BLaER1 treated with 17β-estradiol and CSF1 and Interleukin-3, amounts not matched to agents 10 nM and 100 nM (cell line): Measurements from ENCODE around the gene MYH15.

Experiments used
- H3K27ac ChIP-seq, 11 experiments: shearing (Covaris generic); formaldehyde crosslinking; 2 replicates each; pipeline ENCODE4 v1.8.1; 2022
- H3K27me3 ChIP-seq, 11 experiments: shearing (Covaris generic); formaldehyde crosslinking; 2 replicates each; pipeline ENCODE4 v1.8.1; 2022
- H3K36me3 ChIP-seq, 11 experiments: shearing (Covaris generic); formaldehyde crosslinking; 2 replicates each; pipeline ENCODE4 v1.8.1; 2022
- H3K4me1 ChIP-seq, 10 experiments: shearing (Covaris generic); formaldehyde crosslinking; 2 replicates each; pipeline ENCODE4 v1.8.1; 2022
- H3K4me2 ChIP-seq, 11 experiments: shearing (Covaris generic); formaldehyde crosslinking; 2 replicates each; pipeline ENCODE4 v1.8.1; 2022
- H3K4me3 ChIP-seq, 10 experiments: shearing (Covaris generic); formaldehyde crosslinking; 2 replicates each; pipeline ENCODE4 v1.8.1; 2022
- H3K9ac ChIP-seq, 11 experiments: shearing (Covaris generic); formaldehyde crosslinking; 2 replicates each; pipeline ENCODE4 v1.8.1; 2022
- H3K9me3 ChIP-seq, 11 experiments: shearing (Covaris generic); formaldehyde crosslinking; replicated peaks in 1 of 11; 2 replicates each; pipeline ENCODE4 v1.8.1; 2022
- H4K20me1 ChIP-seq, 11 experiments: shearing (Covaris generic); formaldehyde crosslinking; 2 replicates each; pipeline ENCODE4 v1.8.1; 2022
- Cebpa-rat ChIP-seq, 11 experiments: shearing (Covaris generic); IDR thresholded peaks; 2 replicates each; pipeline ENCODE4 v1.8.1; 2022

Gene MYH15

DNA sequence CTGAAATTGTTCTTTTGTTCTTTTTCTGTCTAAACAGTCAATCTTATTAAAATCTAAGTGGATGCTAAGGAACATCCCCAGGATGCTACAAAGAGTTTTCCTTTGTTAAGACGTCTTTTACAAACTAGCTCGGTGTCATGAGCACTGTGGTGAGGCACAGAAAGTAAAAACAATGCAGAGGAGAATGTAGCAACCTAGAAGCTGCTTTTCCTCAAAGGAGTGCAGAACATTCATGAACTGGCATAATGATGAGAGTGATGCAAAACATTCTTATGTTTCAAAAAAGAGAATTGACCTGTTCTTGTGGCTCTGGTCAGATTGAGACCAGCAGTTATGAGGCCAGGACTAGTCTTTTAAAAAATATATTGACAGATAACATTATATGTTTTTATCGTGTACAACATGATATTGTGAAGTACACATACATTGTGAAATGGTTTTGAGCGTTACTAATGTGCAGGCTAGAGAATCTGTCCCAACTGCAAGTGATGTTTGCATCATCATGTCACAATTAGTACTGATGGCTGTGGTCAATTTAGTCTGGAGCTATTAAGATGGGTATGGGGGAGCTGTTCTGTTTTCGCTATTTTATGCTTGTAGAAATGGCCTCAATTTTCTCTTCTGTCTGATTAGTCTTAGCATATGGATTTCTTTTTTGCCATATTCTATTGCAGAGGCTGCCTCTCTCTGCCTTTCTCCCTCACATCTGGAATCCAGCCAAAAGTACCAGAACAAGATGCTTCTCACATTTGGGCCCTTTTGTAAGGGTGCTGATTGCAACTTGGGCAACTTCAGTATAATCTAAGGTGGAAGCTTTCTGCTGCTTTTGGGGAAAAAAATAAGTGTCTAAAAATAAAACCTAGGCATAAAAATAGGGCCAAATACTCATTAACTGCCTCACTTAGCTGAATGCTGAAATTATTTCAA is 163.8 kb downstream of the MYH15 start:
- Histone ChIP-seq H3K4me2 (peak overlapping the region; percentile 62 to 94 (median 77); a peak in 21 of 22 replicates), H3K9ac (peak overlapping the region in 1 of 11 experiments; percentile 23; a peak in 1 of 22 replicates)

DNA sequence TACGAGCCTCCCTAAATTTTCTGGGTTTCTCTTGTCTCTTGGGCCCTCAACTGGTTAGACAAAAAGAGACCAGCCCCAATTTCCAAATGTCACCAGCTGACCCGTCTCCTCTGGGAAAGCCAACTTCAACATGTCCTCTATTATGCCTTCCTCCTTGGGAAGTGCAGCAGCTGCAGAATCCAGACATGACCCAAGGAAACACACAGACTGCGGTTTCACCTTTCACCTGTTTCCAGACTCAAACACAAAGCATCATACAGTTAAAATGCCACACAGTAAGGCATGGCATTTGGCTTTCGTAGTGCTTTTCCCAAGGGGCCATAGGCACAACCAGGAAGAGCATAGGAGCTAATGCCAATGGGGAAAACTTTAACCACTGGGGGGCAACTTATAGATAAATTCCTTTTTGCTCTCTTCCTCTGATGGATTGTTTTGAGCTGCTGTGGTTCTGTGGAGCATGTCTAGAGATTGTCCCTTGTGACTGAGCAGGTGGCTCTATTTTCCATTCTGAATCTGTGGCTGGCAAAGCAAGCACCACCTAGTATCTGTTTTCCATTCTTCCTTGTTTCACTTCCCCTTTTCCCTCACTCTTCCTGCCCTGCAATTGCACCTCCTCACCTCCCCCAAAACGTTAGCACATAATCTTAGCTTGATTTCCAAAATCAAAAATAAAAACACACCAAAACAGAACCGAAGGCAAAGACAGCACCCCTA is 164.7 kb downstream of the MYH15 start:
- TF ChIP-seq Cebpa-rat (IDR thresholded peaks at IDR 0.05) = no peak
- H3K4me2 ChIP-seq = peak overlapping the region; percentile 62 to 94 (median 77)
- H3K4me1 ChIP-seq = peaks cover 12 to 46% (median 30%) of the 10 kb centered on the region in 10 experiments
- H3K27me3 ChIP-seq = no peaks in the 10 kb centered on the region
- H3K36me3 ChIP-seq = no peaks in the 10 kb centered on the region
- peak overlapping the region in 3 of 10 experiments; percentile 4 to 34 (median 21); a peak in 3 of 20 replicates for H3K4me3 ChIP-seq
- peak overlapping the region in 6 of 11 experiments; percentile 3 to 37 (median 22); a peak in 7 of 22 replicates for H3K27ac ChIP-seq
- no peaks in the 10 kb centered on the region for H3K9me3 ChIP-seq
- H4K20me1 ChIP-seq = no peaks in the 10 kb centered on the region
- H3K9ac ChIP-seq = peak overlapping the region in 1 of 11 experiments; percentile 23; a peak in 1 of 22 replicates

More for the DNA sequence above, 163.8 kb downstream of the MYH15 start:
- H3K9me3 ChIP-seq = no peaks in the 10 kb centered on the region
- TF ChIP-seq Cebpa-rat (IDR thresholded peaks at IDR 0.05) = no peak
- no peaks in the 10 kb centered on the region for H3K27me3 ChIP-seq
- H3K36me3 ChIP-seq = no peaks in the 10 kb centered on the region
- peak overlapping the region in 6 of 11 experiments; percentile 2 to 48 (median 20); a peak in 7 of 22 replicates for H3K27ac ChIP-seq
- peaks cover 12 to 46% (median 30%) of the 10 kb centered on the region in 10 experiments for H3K4me1 ChIP-seq
- no peak overlapping the region for H3K4me3 ChIP-seq
- H4K20me1 ChIP-seq = no peaks in the 10 kb centered on the region

DNA sequence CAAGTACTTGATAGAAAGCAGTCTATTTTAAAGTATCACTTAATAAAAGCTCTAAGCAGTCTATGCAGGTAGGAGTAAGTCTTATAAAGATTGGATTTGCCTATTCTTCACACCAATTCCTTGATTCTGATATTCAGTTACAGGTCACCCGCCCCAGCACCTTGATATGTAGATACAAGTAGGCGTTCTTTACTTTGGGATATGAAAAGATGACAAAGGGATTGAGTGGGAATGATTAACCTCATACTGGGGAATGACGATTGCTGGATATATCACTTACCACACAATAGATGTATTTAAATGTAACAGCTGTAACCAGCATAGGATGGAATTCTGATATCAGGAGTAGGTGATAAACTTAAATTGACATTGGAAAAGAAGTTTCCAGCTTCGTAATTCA is 166.9 kb downstream of the MYH15 start:
- Histone ChIP-seq H4K20me1 (no peaks in the 10 kb centered on the region), H3K9me3 (no peaks in the 10 kb centered on the region), H3K9ac (no peak overlapping the region), H3K36me3 (no peaks in the 10 kb centered on the region), H3K4me1 (peaks cover 12 to 53% (median 33%) of the 10 kb centered on the region in 10 experiments), H3K4me2 (no peak overlapping the region), H3K27ac (no peak overlapping the region), H3K27me3 (no peaks in the 10 kb centered on the region), H3K4me3 (no peak overlapping the region)
- no peak for TF ChIP-seq Cebpa-rat (IDR thresholded peaks at IDR 0.05)

DNA sequence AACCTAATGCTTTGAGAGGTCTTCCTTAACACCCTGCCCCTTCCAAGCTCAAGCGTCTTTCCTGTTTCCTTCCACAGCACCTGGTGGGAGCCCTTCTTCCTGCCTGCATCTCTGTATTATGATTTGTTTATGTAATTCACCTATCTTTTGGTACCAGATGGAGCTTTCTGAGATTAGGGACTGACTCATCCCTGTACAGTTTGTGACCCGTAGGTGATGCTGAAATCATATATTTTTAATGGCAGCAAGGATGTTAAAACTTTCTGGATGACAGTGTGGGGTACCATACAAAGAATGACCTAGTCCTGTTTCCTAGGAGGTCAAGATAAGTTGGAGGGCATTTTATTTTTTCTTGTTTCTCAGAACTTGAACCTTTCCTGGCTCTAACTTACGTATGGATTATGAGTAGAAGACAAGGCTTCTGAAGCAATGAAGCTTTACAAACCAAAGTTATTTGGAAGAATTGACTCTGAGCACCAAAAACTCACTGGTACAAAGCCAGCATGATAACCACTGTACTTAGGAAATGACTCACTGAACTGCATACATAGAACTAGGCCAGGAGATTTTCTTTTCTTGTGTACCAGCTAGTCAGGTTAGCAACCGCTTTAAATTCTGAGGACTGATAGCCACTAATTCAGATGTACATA is 167.4 kb downstream of the MYH15 start:
- H3K9ac ChIP-seq = no peak overlapping the region
- H4K20me1 ChIP-seq = no peaks in the 10 kb centered on the region
- H3K36me3 ChIP-seq = no peaks in the 10 kb centered on the region
- peaks cover 12 to 53% (median 33%) of the 10 kb centered on the region in 10 experiments for H3K4me1 ChIP-seq
- no peaks in the 10 kb centered on the region for H3K9me3 ChIP-seq
- TF ChIP-seq Cebpa-rat (IDR thresholded peaks at IDR 0.05) = no peak
- no peaks in the 10 kb centered on the region for H3K27me3 ChIP-seq
- H3K4me3 ChIP-seq = no peak overlapping the region
- H3K27ac ChIP-seq = no peak overlapping the region
- H3K4me2 ChIP-seq = peak overlapping the region in 1 of 11 experiments; percentile 2; a peak in 2 of 22 replicates

DNA sequence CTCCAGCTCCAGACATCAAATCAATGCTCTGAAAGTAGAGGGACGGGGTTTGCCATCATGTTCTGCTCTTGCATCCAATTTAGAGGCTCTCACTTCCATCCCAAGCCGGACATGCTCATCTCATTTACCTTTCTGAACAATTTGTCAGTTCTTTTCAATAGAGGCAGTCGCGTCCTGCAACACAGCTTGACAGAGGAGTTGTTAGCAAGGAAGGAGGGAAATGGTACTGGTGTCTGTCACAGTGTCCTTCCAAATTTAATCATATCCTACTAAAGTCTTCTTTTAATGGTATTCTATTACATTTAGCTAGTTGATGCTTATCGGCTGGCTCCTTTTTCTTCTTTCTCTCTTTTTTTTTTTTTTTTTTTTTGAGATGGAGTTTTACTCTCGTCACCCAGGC is 168.5 kb downstream of the MYH15 start:
- Histone ChIP-seq H3K36me3 (no peaks in the 10 kb centered on the region), H4K20me1 (no peaks in the 10 kb centered on the region), H3K9ac (no peak overlapping the region), H3K4me3 (no peak overlapping the region), H3K9me3 (no peaks in the 10 kb centered on the region), H3K27me3 (no peaks in the 10 kb centered on the region), H3K4me2 (no peak overlapping the region), H3K27ac (no peak overlapping the region), H3K4me1 (peaks cover 12 to 46% (median 31%) of the 10 kb centered on the region in 10 experiments)
- TF ChIP-seq Cebpa-rat (IDR thresholded peaks at IDR 0.05) = no peak

DNA sequence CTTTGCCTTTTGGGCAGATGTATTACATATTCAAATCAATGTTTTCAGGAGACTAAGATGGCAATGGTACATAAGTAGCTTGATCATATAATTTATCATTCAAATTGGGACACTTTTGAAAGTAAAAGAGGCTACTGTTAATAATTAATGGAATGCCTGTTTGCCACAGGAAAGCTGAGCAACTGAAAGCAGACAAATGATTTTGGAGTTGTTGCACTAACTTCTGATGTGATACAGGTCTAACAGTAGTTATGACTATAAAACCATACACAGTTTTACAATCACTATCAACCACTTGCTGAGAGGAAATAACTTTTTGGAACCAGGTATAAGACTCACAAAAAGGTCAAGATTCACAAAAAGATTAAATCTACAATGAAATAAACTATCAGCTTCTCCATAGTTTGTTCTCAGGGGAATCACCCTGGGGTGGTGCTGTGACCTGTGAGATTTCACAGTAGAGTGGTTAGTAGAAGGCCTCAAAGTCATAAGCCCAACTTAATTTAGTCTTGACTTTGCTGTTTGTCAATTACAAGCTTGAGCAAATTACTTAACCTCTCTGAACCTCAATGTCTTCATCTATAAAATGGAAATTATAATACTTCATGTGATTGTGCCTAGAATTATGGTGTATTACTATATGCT is 171.4 kb downstream of the MYH15 start:
- Histone ChIP-seq H3K9ac (no peak overlapping the region), H3K27ac (no peak overlapping the region), H3K4me2 (no peak overlapping the region; a peak in 1 of 22 replicates), H3K4me3 (no peak overlapping the region), H3K9me3 (no peaks in the 10 kb centered on the region), H4K20me1 (no peaks in the 10 kb centered on the region), H3K36me3 (no peaks in the 10 kb centered on the region), H3K4me1 (peaks cover 0 to 18% (median 5%) of the 10 kb centered on the region in 10 experiments; a peak in 6 of 20 replicates), H3K27me3 (no peaks in the 10 kb centered on the region)
- TF ChIP-seq Cebpa-rat (IDR thresholded peaks at IDR 0.05) = no peak

DNA sequence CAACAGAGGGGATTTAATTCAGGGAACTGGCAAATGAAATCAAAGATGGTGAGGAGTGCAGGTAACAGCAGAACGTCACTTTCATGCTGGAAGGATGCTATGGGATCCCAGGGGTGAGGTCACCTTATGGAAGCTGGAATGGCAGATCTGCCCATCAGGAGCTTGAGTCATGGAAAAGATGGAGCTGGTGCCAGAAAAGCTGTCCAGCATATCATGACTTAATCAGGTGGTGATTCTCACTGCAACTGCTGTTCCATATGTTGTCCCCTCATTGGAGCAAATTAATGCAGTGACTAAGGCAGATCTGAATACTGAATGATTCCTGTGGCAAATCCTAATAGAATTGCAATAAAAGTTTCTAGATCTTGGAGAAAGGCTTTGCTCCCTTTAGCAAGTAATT is 175.7 kb downstream of the MYH15 start:
- Histone ChIP-seq H3K9me3 (no peaks in the 10 kb centered on the region), H4K20me1 (no peaks in the 10 kb centered on the region), H3K4me3 (no peak overlapping the region), H3K36me3 (no peaks in the 10 kb centered on the region), H3K27me3 (no peaks in the 10 kb centered on the region), H3K4me2 (no peak overlapping the region), H3K27ac (no peak overlapping the region), H3K4me1 (peaks cover 0 to 8% (median 0%) of the 10 kb centered on the region in 10 experiments; a peak in 3 of 20 replicates), H3K9ac (no peak overlapping the region)
- no peak for TF ChIP-seq Cebpa-rat (IDR thresholded peaks at IDR 0.05)

GRCh38 chr3:108333961-108334360 is 176.4 kb downstream of the MYH15 start:
- H3K36me3 ChIP-seq = no peaks in the 10 kb centered on the region
- H3K9ac ChIP-seq = no peak overlapping the region
- no peak overlapping the region for H3K27ac ChIP-seq
- H3K4me1 ChIP-seq = peaks cover 0 to 6% (median 0%) of the 10 kb centered on the region in 10 experiments; a peak in 3 of 20 replicates
- H3K4me2 ChIP-seq = no peak overlapping the region
- TF ChIP-seq Cebpa-rat (IDR thresholded peaks at IDR 0.05) = no peak
- H3K4me3 ChIP-seq = no peak overlapping the region
- no peaks in the 10 kb centered on the region for H3K9me3 ChIP-seq
- H4K20me1 ChIP-seq = no peaks in the 10 kb centered on the region
- no peaks in the 10 kb centered on the region for H3K27me3 ChIP-seq
